ENCODE results near the gene XYLT2.

GRCh38 chr17:50356892-50357510 is 11.1 kb downstream of the XYLT2 start:
- TF ChIP-seq CTCF (conservative IDR thresholded peaks at IDR 0.05) (no peak), ZFX (IDR thresholded peaks at IDR 0.05) (no peak)

Data from C4-2B (cell line).